Uterus (tissue), 2 donors: ENCODE results near the gene JAML.

Experiments
- CTCF ChIP-seq, 4 experiments: fragments of 200-600 bp in 2 of 4; fragments of 450-650 bp in 2 of 4; sonication (generic) in 2 of 4; IDR thresholded peaks; one replicate each; pipeline ENCODE4 v1.5.1; 2016 to 2019; ENCODE audit warnings: antibody characterized with exemption in 4 of 4, mild to moderate bottlenecking in 2 of 4, moderate library complexity in 1 of 4
- POLR2A ChIP-seq, 2 donors: fragments of 450-650 bp; IDR thresholded peaks; one replicate each; pipeline ENCODE4 v1.6.1; 2016; ENCODE audit warnings: antibody characterized with exemption in 2 of 2, mild to moderate bottlenecking in 1 of 2, moderate library complexity in 1 of 2

- TF ChIP-seq CTCF (IDR thresholded peaks at IDR 0.05) (no peak), POLR2A (IDR thresholded peaks at IDR 0.05) (no peak)
Observed at GRCh38 chr11:118233850-118234249, 9.0 kb upstream of the JAML start.
